SHP77 treated with DMSO at 0.1 percent for 48 hours (cell line): Measurements from ENCODE around the gene C11orf16.
"Not testable (repeated sequence)": the region's sequence is repeated elsewhere in the genome, so short reads cannot be mapped to it uniquely, and the experiment has no call there.

Experiments used
- DNase-seq: peaks from one replicate; lab custom pipeline; 2025; lab: John Stamatoyannopoulos, UW

The C11orf16 gene

GRCh38 chr11:8937159-8937558 is 4.4 kb upstream of the C11orf16 start:
- no peak for DNase-seq

DNA sequence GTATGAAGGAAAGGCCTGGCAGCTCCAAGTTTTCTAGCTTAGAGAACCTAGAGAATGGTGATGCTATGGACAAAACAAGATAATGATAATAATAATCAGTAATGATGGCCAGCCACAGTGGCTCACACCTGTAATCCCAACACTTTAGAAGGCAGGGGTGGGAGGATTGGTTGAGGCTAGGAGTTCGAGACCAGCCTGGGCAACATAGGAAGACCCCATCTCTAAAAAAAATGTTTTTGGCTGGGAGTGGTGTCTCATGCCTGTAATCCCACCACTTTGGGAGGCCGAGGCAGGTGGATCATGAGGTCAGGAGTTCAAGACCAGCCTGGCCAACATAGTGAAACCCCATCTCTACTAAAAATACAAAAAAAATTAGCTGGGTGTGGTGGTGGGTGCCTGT is 3.0 kb upstream of the C11orf16 start:
- not testable (repeated sequence) for DNase-seq

DNA sequence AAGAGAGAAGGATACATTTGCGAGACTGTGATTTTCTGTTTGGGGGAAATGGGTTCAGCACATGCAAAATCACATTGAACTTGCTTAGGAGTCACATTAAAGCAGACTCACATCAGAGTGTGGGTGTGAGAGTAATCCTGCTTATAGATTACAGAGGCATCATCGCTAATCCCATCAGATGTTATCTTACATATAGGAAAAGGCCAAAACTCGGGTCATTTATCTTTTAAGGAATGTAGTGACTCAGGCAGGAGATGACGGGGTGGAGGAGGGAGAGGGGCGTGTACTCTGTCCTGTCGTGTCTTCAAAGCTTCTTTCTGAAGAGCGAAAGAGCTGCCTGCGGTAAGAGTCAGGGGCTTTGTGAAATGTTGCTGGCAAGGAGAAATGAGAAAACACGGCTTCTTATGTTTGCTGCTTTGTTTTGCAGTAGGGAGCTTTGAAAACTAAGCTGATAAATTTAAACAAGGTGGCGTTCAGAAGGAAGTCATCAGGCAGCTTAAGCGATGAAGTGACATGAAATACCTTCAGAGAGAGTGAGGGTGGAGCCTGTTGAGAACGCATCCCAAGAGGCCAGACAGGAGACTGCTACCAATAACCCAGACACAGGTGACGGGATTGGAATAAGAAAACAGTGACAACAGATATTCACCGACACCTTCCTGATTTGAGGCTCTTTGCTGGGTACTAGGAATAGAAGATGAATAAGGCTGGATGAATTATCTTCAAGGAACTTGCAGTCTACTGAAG is 2.2 kb upstream of the C11orf16 start:
- DNase-seq = no peak

DNA sequence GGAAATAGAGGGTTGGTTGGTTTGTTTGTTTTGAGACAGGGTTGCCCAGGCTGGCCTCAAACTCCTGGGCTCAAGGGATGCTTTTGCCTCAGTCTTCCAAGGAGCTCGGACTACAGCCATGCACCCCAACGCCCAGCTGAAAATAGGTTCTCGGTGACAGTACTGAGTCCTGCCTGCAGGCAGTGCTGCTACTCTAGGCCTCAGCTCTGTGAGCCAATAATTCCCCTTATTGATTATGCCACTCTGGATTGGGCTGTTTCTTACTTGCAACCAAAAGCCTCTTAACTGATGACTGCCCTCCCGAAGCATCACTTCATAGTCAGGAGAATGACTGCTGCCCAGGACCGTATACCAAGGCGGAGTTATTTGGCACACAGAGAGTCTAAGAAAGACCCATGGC is 1.2 kb upstream of the C11orf16 start:
- DNase-seq = no peak

DNA sequence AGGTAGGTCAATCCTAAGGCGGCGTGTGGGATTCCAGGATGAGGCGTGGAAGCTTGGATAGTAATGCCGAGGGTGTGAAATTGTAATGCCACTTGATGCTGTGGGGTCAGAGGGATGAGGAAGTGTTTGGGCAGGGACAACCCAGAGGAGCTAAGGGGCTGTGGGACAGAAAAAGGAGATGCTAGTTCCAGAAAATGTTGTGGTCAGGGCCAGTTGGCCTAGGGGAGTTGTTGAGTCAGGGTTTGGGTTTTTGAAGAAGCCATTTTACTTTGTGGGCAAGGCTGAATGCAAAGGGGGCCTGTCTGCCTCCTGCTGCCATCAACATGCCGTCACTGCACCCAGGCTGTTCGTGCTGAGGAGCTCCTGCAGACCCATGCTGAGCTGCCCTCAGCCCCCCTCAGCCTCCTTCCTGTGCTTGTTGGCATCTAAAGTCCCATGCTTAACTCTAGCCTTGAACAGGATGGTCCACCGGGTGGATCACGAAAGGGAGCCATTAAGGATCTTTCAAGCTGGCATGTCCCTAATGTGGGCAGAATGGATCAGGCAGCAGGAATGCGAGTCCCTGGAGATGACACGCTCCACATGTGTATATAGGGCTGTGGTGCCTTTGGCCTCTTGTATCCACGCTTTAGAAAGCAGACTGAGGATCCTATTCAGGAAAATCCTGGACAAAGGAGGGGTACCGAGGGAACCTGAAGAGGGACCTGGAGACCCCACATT is 2.1 kb downstream of the C11orf16 start:
- DNase-seq = no peak

DNA sequence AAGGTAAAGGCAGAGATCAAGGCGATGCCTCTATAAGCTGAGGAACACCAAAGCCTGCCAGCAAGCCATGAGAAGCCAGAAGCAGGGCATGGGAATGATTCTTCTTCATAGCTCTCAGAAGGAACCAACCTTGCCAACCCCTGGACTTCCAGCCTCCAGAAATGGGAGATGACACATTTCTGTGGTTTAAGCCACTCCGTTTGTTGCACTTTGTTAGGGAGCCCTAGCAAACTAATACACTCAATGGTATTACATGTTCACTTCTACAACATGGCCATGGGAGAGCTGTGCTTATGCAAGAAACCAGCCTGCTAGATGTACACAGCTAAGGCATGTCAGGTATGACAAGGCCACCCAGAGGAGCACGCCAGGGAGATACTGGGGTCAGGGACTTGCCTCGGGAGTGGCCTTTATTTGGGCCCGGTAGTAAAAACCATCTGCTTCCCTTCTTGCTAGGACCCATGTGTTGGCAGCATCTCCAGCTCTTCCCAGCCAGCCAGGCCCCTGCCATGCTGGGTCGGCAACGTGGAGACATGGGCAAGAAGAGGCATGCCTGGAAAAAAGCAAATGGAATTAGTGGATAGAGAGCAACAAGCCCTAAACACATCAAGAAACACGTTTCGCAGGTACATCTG is 3.6 kb downstream of the C11orf16 start:
- DNase-seq = no peak

- no peak for DNase-seq
Observed at GRCh38 chr11:8928205-8928604, 4.5 kb downstream of the C11orf16 start.

DNA sequence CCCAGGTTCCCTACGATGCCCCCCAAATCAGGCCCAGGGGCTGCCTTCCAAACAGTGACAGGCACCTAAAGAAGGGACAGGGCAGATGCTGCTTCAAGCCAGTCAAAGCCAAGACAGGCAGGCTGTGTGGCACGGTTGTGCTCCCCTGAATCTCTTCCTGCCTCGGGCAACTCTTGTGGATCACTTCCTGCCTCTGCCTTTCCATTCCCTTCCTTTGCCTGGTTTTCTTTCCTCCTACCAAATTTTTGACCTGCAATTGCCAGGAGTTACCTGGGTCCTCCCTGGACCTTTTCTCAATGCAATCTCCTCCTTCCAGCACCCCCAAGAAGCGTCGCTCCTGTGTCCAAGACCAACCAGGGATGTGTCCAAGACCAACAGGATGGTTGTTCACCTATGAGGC is 5.5 kb downstream of the C11orf16 start:
- DNase-seq = no peak

DNA sequence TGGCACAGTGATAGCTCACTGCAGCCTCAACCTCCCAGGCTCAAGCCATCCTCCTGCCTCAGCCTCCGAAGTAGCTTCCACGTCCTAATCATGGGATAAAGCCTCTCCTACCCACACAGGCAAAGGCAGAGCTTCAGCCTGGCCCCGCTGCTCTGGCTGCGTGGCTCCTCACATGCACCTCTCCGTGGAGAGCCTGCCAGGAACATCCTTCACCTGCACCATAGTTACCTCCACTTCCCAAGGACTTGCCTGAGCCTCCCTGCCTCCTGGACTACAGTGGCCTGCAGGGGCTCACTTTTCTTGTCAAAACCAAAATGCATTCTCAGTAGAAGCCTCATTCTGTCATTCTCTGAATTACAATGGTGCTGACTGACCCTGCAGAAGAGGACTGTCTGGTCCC is 6.5 kb downstream of the C11orf16 start:
- no peak for DNase-seq

- DNase-seq = no peak
Observed at GRCh38 chr11:8925711-8926110, 7.0 kb downstream of the C11orf16 start.

- no peak for DNase-seq
Observed at GRCh38 chr11:8922691-8923090, 10.1 kb downstream of the C11orf16 start.

DNA sequence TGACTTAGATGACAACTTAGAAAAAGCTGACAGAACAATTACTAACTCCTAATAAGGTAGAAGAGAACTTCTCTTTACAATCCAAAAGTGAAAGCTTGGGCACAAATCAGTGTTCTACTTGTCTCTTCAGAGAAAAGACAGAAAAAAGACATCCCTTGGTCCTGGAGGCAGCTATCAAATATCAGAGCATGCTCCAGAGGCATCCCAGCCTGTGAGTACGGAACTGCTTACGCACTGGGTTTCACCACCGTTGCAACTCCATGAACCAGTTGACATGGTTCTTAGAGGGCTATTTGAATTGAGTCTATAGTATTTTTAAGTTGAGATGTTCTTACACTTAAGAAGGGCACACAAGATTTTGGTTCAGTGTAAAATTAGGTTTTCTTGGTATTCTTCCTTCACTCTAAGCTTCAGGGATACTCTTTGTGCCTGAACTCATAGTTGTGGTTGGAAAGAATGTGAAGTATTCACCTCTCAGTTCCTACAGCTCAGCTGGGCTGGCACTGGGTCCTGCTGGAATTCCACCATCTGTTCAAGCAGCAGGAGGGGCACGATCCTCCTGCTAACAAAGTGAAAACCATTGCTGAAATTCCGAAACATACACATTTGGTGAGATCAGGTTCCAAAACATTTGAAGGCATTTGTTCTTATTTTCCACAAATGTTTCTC is 15.5 kb downstream of the C11orf16 start:
- no peak for DNase-seq

DNA sequence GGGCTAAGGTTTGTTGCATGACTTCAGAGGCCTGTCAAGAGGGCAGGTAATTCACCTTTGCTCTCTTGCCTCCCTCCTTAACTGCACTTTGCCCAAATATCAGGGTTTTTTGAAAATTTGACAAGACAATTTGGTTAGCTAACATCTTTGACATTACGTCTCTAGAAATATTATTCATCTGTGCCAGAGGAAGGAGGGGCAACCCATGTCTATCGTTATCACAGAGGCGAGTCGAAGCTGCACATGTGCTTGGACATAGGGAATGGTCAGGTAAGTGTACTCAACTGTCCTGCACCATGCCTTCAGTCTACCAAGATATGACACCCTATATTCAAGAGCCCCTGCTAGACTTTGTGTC is 18.1 kb downstream of the C11orf16 start:
- DNase-seq = no peak

DNA sequence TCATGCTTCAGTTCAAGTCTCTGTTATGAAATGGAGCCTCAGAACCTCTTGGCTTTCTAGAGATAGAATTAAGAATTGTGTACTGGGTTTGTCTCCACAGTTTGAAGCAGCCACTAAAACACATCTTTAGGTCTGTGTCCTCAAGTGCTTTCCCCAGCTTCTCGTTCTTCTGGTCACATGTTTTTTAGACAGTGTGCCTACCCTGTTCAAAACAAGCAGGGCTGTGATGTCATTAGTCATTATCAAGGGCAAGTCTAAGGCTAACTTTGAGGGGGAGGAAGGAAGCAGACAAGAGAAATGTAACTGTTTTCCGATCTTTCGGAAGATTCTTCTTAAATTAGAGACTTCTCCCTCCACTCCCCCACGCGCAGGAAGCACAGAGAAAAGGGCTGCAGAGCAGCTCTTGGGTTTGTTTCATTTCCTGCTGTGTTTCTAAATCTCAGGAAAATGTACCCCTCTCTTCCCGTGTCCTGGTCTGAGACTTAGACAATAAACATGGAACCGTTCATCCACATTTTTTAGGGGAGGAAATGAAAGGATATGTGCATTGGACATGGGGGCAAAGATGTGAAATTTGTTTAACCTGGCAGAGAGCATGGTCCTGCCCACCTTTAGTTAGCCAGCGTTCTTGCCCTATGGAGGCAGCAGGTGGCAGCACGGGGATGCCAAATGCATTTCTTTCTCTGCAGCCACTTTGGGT is 18.6 kb downstream of the C11orf16 start:
- DNase-seq = no peak

- peak; percentile 69 for DNase-seq
Observed at GRCh38 chr11:8911029-8911823, 21.5 kb downstream of the C11orf16 start, which contains the start of gene AKIP1. Gene AKIP1 (plus strand): TSS chr11:8911189. CDS start chr11:8911450, 261 bp downstream.

- no peak for DNase-seq
Observed at GRCh38 chr11:8910649-8911026, 22.1 kb downstream of the C11orf16 start.

DNA sequence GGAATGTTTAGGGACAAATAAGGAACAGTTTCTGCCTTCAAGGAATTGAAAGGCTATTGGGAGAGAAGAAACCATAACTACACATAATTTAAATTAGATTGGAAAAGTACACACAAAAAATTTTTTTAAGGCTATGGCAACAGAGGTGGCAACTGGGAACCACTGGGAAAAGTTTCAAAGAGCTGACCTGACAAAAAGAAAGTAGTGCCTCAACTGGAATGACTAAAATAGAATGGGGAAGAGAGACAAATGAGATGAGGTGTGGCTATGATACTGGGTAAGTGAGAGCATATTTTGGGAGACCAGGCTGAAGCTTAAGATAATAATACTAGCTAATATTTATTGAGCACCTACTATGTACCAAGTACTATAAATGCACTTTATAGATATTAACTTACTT is 24.6 kb downstream of the C11orf16 start:
- no peak for DNase-seq

DNA sequence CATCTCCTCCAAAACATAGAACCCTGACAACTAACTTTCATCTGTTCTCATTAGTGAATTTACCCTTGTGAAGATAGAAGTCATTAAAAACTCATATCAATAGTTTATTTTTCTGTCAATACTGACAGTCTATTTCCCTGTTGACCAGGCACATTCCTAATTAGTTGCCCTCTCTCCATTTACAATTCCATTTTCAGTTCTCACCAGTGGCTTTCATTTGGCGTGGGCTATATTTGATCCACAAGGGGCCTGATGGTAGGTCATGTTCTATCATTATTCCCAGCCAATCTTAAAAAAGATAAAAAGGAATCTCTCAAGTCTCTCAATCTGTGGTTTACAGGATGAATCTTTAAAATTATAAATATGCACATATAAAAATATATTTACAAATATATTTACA is 25.6 kb downstream of the C11orf16 start:
- DNase-seq = no peak

DNA sequence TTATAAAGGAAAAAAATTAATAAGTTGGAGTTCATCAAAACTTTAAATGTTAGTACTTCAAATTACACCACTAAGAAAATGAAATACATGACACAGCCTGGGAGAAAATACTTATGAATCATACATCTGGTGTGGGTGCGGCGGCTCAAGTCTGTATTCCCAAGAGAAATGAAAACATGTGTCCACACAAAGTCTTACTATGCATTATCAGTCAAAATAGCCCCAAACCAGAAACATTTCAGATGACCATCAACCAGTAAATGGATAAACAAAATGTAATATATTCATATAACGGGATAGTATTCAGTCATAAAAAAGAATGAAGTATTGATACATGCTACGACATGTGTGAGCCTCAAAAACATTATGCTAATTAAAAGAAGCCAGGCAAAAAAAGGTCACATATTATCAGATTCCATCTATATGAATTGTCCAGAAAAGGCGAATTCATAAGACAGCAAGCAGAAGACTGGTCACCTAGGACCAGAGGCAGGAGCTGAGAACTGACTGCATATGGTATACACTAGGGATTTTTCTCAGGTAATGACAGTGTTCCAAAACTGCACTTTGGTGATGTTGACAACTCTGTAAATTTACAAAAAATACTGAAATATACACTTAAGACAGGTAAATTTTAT is 27.1 kb downstream of the C11orf16 start:
- no peak for DNase-seq

GRCh38 chr11:8899119-8899753 is 33.5 kb downstream of the C11orf16 start:
- DNase-seq = no peak
